Measurements from ENCODE around the gene CD47.

DNA sequence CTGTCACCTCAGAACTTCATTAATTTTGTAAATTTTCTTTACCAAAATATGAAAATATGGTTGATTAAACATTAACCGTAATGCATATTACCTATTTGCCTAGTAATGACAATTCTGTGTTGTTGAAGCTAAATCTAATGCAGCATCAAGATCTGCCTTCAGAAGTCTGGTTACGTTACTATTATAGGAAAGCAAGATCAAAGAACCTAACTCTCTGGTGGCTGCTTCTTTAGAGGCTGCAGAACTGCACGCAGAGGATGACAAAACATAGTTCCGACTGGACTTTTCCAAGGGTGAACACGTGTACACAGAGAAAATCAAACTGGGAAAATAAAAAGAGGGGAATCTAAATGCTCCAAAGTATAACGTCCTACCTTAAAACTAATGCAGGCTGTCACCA lies 20.5 kb downstream of the CD47 start:
- TF ChIP-seq POLR2AphosphoS5 (IDR thresholded peaks at IDR 0.05; ENCODE audit: low read depth, low read length) (no peak), FOXP2 (optimal IDR thresholded peaks at IDR 0.05; ENCODE audit: borderline replicate concordance, extremely low read depth, extremely low read length, insufficient read depth) (no peak), REST (IDR thresholded peaks at IDR 0.05; ENCODE audit: insufficient read depth in 1 of 2, low read depth in 2 of 2, low read length in 2 of 2) (no peak)
